ENCODE results near the gene ACSF2.

DNA sequence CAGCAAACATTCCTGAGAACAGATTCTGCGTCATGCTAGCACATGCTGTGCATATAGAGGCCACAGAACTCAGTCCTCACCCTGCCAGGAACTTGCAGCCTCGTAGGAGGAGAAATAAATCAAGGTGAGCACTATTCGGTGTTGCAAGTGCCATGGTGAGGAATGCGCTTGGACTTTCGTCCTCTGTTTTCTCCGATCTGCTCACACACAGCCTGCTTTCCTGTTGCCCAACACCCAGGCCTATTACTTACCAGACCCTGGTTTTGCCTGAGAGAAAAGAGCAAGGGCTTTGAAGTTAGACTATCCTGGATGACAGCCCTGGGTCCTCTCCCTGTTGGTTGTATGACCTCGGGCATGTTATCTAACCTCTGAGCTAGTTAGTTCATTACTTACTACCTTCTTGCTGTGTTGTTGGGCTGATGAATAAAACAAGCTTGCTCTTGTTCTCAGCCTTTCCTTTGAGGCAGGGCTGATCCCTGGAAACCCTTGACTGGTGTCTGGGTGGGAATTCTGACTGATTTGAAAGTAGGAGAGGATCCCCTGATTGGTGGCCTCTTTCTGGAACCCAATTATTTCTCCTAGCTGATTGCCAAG is 2.9 kb downstream of the ACSF2 start:
- TF ChIP-seq, protein P1, sequence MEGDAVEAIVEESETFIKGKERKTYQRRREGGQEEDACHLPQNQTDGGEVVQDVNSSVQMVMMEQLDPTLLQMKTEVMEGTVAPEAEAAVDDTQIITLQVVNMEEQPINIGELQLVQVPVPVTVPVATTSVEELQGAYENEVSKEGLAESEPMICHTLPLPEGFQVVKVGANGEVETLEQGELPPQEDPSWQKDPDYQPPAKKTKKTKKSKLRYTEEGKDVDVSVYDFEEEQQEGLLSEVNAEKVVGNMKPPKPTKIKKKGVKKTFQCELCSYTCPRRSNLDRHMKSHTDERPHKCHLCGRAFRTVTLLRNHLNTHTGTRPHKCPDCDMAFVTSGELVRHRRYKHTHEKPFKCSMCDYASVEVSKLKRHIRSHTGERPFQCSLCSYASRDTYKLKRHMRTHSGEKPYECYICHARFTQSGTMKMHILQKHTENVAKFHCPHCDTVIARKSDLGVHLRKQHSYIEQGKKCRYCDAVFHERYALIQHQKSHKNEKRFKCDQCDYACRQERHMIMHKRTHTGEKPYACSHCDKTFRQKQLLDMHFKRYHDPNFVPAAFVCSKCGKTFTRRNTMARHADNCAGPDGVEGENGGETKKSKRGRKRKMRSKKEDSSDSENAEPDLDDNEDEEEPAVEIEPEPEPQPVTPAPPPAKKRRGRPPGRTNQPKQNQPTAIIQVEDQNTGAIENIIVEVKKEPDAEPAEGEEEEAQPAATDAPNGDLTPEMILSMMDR (optimal IDR thresholded peaks at IDR 0.05 in 1 of 3, IDR thresholded peaks at IDR 0.05 in 1 of 3, conservative IDR thresholded peaks at IDR 0.05 in 1 of 3; ENCODE audit: extremely low read depth in 1 of 3, insufficient read depth in 2 of 3, low read length in 3 of 3): no peak
- no peak for TF ChIP-seq EZH2 (IDR thresholded peaks at IDR 0.05; ENCODE audit: low read length)
